ENCODE results near the gene TSPAN14.

- no peak for TF ChIP-seq ZNF839 (CRISPR knock-in tag; IDR thresholded peaks at IDR 0.05; ENCODE audit: borderline replicate concordance)
- TF ChIP-seq ZNF564 (CRISPR knock-in tag; IDR thresholded peaks at IDR 0.05), result no peak
- TF ChIP-seq U2AF2 (IDR thresholded peaks at IDR 0.05; ENCODE audit: low read depth, low read length), result no peak
- no peak for TF ChIP-seq ZGPAT (CRISPR knock-in tag; IDR thresholded peaks at IDR 0.05)
- TF ChIP-seq MAZ (IDR thresholded peaks at IDR 0.05; ENCODE audit: borderline replicate concordance, low read depth, low read length), result no peak
- no peak for TF ChIP-seq MAZ (CRISPR knock-in tag; IDR thresholded peaks at IDR 0.05; ENCODE audit: low read depth)
- no peak for TF ChIP-seq ZNF225 (CRISPR knock-in tag; IDR thresholded peaks at IDR 0.05)
- TF ChIP-seq ZFP1 (CRISPR knock-in tag; IDR thresholded peaks at IDR 0.05), result no peak
- no peak for TF ChIP-seq NFE2L1 (CRISPR knock-in tag; IDR thresholded peaks at IDR 0.05; ENCODE audit: borderline replicate concordance)
- no peak for TF ChIP-seq GMEB1 (CRISPR knock-in tag; IDR thresholded peaks at IDR 0.05; ENCODE audit: borderline replicate concordance)
- TF ChIP-seq RELA (CRISPR knock-in tag; IDR thresholded peaks at IDR 0.05), result no peak
- TF ChIP-seq HMG20A (CRISPR knock-in tag; IDR thresholded peaks at IDR 0.05; ENCODE audit: borderline replicate concordance), result no peak
- no peak for TF ChIP-seq PHF20 (CRISPR knock-in tag; IDR thresholded peaks at IDR 0.05)
Observed at GRCh38 chr10:80540981-80541750, 87.1 kb downstream of the TSPAN14 start.
